Superior temporal gyrus (tissue), 1 donor: ENCODE data around the gene ADA.

Experiments used
- DNase-seq: peaks from one replicate; pipeline ENCODE4 v3.0.0-alpha.2; 2016; ENCODE audit errors: extremely low spot score

ADA gene

GRCh38 chr20:44580581-44581268, 70.8 kb downstream of the ADA start:
- no peak for DNase-seq

- no peak for DNase-seq
Measured at GRCh38 chr20:44579313-44580081, 72.0 kb downstream of the ADA start.

GRCh38 chr20:44576297-44576696, 75.2 kb downstream of the ADA start:
- DNase-seq, result no peak

GRCh38 chr20:44574372-44574771, 77.1 kb downstream of the ADA start:
- no peak for DNase-seq

- no peak for DNase-seq
Measured at GRCh38 chr20:44573501-44573869, 78.0 kb downstream of the ADA start.

GRCh38 chr20:44572551-44573500, 78.7 kb downstream of the ADA start:
- peak; percentile 88 for DNase-seq

- DNase-seq, result peak; percentile 26
Measured at GRCh38 chr20:44571362-44571988, 80.0 kb downstream of the ADA start.

GRCh38 chr20:44570367-44570766, 81.1 kb downstream of the ADA start:
- DNase-seq, result no peak
